HepG2 (cell line): Measurements from ENCODE around the gene PSMC5. TPM values are rescaled to one million over a fixed set of nuclear protein-coding genes. Genes with fewer than 3 reads are reported as not detected.

Experiments
- AKAP8 ChIP-seq: sonication (generic); formaldehyde crosslinking; IDR thresholded peaks from 2 replicates; pipeline ENCODE4 v1.5.1; 2020; ENCODE audit warnings: mild to moderate bottlenecking, missing genetic modification reagents
- ELF4 ChIP-seq: sonication (generic); formaldehyde crosslinking; IDR thresholded peaks from 2 replicates; pipeline ENCODE4 v1.5.0; 2020; ENCODE audit warnings: missing genetic modification reagents, mild to moderate bottlenecking, moderate library complexity, borderline replicate concordance
- KLF16 ChIP-seq, 2 experiments: sonication (generic) in 1 of 2; formaldehyde crosslinking in 1 of 2; IDR thresholded peaks; 2 replicates each; pipeline versions ENCODE4 v1.6.1 to v1.8.0; 2016 to 2023; ENCODE audit warnings: missing genetic modification reagents in 2 of 2, missing compliant biosample characterization in 1 of 2
- MIER2 ChIP-seq: IDR thresholded peaks from 2 replicates; pipeline ENCODE4 v1.6.1; 2016; ENCODE audit warnings: missing biosample characterization, missing genetic modification reagents
- NAIF1 ChIP-seq: sonication (generic); formaldehyde crosslinking; IDR thresholded peaks from 2 replicates; pipeline ENCODE4 v1.5.0; 2020; ENCODE audit warnings: mild to moderate bottlenecking, missing genetic modification reagents, borderline replicate concordance
- PHF21A ChIP-seq: sonication (generic); formaldehyde crosslinking; IDR thresholded peaks from 2 replicates; pipeline ENCODE4 v1.5.0; 2020; ENCODE audit warnings: mild to moderate bottlenecking, missing genetic modification reagents
- PRDM10 ChIP-seq: sonication (generic); formaldehyde crosslinking; IDR thresholded peaks from 2 replicates; pipeline ENCODE4 v1.4.0; 2020; ENCODE audit warnings: low read depth, missing genetic modification reagents
- TRIM22 ChIP-seq: fragments of 450-650 bp; IDR thresholded peaks from 2 replicates; pipeline ENCODE4 v1.6.1; 2017
- WIZ ChIP-seq: sonication (generic); formaldehyde crosslinking; IDR thresholded peaks from 2 replicates; pipeline ENCODE4 v1.5.1; 2020; ENCODE audit warnings: mild to moderate bottlenecking, missing genetic modification reagents
- ZBTB4 ChIP-seq: sonication (generic); formaldehyde crosslinking; IDR thresholded peaks from 2 replicates; pipeline ENCODE4 v1.4.0; 2020; ENCODE audit warnings: missing genetic modification reagents, mild to moderate bottlenecking, borderline replicate concordance
- ZNF10 ChIP-seq: sonication (generic); formaldehyde crosslinking; IDR thresholded peaks from 2 replicates; pipeline ENCODE4 v1.4.0; 2020; ENCODE audit warnings: mild to moderate bottlenecking, low read depth, missing genetic modification reagents, borderline replicate concordance
- ZNF430 ChIP-seq: sonication (generic); formaldehyde crosslinking; IDR thresholded peaks from 2 replicates; pipeline ENCODE4 v1.9.0; 2021; ENCODE audit warnings: mild to moderate bottlenecking, missing genetic modification reagents
- ZNF614 ChIP-seq: IDR thresholded peaks from 2 replicates; pipeline ENCODE4 v1.6.1; 2018; ENCODE audit warnings: missing biosample characterization, missing genetic modification reagents, inconsistent platforms, borderline replicate concordance
- ZNF761 ChIP-seq: sonication (generic); formaldehyde crosslinking; conservative IDR thresholded peaks from 2 replicates; pipeline ENCODE4 v1.4.0; 2020; ENCODE audit warnings: mild to moderate bottlenecking, missing genetic modification reagents
- ZNF773 ChIP-seq: sonication (generic); formaldehyde crosslinking; IDR thresholded peaks from 2 replicates; pipeline ENCODE4 v1.4.0; 2020; ENCODE audit warnings: missing genetic modification reagents, borderline replicate concordance
- ZNF878 ChIP-seq: sonication (generic); formaldehyde crosslinking; IDR thresholded peaks from 2 replicates; pipeline ENCODE4 v1.8.1; 2023; ENCODE audit warnings: mild to moderate bottlenecking, missing genetic modification reagents, moderate library complexity
- polyA plus RNA-seq, 8 experiments: library from polyadenylated mRNA; depleted of rRNA in 3 of 8; stranded (reverse) in 7 of 8; unstranded in 1 of 8; fragments of >200 nt; fragmentation: Illumina TruSeq in 4 of 8; extraction: Trizol in 4 of 8; gene quantifications; 2 replicates each; pipeline versions ENCODE4 v1.2.1 to v1.2.3, GENCODE V29; 2011 to 2016; ENCODE audit warnings: low read depth in 4 of 8, missing spikeins in 1 of 8, mixed read lengths in 1 of 8; ENCODE audit not compliant: insufficient read depth in 1 of 8
- total RNA-seq, 5 experiments: library from RNA; depleted of rRNA; stranded (reverse); fragments of >200 nt; fragmentation: Illumina TruSeq; extraction: Trizol; gene quantifications; 2 replicates each; pipeline ENCODE4 v1.2.3, GENCODE V29; 2016; ENCODE audit warnings: low read depth in 1 of 5
- TF ChIP-seq, protein P1 (sequence below): sonication (generic); formaldehyde crosslinking; IDR thresholded peaks from 2 replicates; pipeline ENCODE4 v1.5.0; 2020; ENCODE audit warnings: mild to moderate bottlenecking, missing genetic modification reagents

Gene PSMC5
- total and polyA plus RNA-seq, 2 of the 13 experiments (the other 11 are each of a cell fraction or from before 2014, with no cell fraction given) = 35.3 to 128 TPM

- TF ChIP-seq AKAP8 (CRISPR knock-in tag) (peak; percentile 83; the same call in 1 of the 2 replicates), ELF4 (CRISPR knock-in tag) (peak; percentile 89; the same call in 1 of the 2 replicates), WIZ (CRISPR knock-in tag) (no peak), ZNF10 (CRISPR knock-in tag) (no peak), KLF16 (CRISPR knock-in tag; IDR thresholded peaks at IDR 0.05) (peak in 1 of 2 experiments; percentile 99; a peak in 2 of 4 replicates), TRIM22 (no peak), ZNF878 (peak; percentile 73), MIER2 (CRISPR knock-in tag) (peak; percentile 64), ZNF773 (peak; percentile 98), PRDM10 (CRISPR knock-in tag) (peak; percentile 61; the same call in 1 of the 2 replicates), NAIF1 (CRISPR knock-in tag) (peak; percentile 91), PHF21A (CRISPR knock-in tag) (peak; percentile 96), ZNF761 (CRISPR knock-in tag) (peak; percentile 90), ZBTB4 (CRISPR knock-in tag) (0 out of 2 replicates have a peak, but pooled peaks have one; percentile 13), ZNF614 (CRISPR knock-in tag) (peak; percentile 97), ZNF430 (CRISPR knock-in tag) (peak; percentile 79; the same call in 1 of the 2 replicates)
- TF ChIP-seq, protein P1, sequence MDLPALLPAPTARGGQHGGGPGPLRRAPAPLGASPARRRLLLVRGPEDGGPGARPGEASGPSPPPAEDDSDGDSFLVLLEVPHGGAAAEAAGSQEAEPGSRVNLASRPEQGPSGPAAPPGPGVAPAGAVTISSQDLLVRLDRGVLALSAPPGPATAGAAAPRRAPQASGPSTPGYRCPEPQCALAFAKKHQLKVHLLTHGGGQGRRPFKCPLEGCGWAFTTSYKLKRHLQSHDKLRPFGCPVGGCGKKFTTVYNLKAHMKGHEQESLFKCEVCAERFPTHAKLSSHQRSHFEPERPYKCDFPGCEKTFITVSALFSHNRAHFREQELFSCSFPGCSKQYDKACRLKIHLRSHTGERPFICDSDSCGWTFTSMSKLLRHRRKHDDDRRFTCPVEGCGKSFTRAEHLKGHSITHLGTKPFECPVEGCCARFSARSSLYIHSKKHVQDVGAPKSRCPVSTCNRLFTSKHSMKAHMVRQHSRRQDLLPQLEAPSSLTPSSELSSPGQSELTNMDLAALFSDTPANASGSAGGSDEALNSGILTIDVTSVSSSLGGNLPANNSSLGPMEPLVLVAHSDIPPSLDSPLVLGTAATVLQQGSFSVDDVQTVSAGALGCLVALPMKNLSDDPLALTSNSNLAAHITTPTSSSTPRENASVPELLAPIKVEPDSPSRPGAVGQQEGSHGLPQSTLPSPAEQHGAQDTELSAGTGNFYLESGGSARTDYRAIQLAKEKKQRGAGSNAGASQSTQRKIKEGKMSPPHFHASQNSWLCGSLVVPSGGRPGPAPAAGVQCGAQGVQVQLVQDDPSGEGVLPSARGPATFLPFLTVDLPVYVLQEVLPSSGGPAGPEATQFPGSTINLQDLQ (CRISPR knock-in tag) = peak; percentile 93
Observed at GRCh38 chr17:63842540-63843386, 15.5 kb downstream of the PSMC5 start, which contains the start of gene SMARCD2 (continued).
